NOMO-1 treated with DMSO at 0.1 percent for 48 hours (cell line): ENCODE results near the gene ZNF175.
A peak's percentile ranks its signal among the peaks of the same experiment; 100 is the strongest.

Experiments
- DNase-seq: peaks from one replicate; lab custom pipeline; 2025; ENCODE audit not compliant: unreplicated experiment; lab: John Stamatoyannopoulos, UW

Gene ZNF175

GRCh38 chr19:51549533-51550324, 21.4 kb upstream of the ZNF175 start:
- DNase-seq, result no peak

DNA sequence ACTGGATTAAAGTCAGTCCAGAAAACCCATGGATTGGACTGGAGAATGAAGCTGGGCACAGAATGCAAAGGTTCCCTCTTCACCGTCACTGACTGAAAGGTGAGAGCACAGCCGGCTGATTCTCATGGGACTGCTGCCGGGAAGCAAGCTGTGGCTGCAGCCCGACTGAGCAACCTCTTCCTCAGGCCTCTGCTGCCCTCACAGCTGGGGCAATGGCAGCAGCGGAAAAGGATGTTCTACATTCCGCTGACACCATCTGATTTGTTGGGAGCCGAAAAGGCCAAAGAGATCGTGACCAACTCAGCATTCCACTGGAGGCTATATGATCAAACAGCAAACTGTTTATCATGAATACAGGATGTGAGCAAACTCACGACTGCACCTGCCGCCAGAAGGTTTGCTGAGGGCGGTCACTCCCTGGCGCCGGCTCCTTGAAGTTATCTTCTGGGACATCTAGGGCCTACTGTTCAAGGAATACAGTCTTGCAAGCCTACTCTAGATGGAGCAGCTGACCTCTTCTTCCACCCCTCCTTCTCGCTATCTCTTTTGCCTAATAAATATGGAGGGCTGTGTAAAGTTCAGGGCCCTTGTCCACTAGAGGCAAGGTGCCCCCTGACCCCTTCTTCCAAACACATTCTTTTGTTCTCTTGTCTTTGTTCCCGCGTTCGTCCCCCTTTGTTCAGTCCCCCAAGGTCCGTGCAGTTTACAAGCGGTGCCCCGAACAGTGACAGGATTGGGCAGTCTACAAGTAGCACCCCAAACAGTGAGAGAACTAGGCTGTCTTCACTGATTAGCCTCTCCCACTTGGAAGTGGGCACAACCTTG, 20.0 kb upstream of the ZNF175 start:
- no peak for DNase-seq

DNA sequence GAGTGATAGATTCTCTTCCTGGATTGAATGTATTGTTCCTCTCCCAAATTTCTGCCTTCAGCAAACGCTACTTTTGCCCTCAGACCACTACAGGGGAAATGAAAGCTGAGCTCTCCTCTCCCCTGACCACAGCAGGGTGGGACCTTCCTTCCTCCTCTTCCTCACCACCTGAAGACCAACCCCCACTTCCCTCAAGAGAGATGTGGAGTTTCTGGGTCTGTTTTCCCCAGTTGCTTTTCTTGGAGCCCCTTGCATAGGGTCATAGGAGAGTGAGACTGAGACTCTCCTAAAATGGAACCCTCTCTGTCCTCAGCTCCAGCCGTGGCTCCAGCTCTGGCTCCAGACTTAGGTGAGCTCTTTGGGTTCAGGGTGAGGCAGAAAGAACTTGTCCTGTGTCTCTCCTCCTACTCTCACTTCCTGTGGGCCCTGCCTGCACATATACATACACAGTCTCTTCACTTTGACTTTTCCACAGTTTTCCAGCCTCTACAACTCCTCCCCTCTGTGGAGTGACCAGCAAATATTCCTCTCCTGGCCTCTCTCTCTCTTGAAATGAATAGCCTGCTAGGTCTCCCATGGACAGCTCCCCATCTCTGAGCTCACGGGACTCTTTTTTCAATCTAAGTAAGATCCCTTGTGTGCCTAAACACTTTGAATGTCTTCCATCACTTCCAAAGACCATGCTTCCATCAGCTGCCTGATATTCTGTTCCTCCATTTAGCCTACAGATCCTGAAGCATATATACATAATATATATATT, 19.2 kb upstream of the ZNF175 start:
- DNase-seq, result peak; percentile 28

GRCh38 chr19:51552608-51552995, 18.5 kb upstream of the ZNF175 start:
- no peak for DNase-seq

DNA sequence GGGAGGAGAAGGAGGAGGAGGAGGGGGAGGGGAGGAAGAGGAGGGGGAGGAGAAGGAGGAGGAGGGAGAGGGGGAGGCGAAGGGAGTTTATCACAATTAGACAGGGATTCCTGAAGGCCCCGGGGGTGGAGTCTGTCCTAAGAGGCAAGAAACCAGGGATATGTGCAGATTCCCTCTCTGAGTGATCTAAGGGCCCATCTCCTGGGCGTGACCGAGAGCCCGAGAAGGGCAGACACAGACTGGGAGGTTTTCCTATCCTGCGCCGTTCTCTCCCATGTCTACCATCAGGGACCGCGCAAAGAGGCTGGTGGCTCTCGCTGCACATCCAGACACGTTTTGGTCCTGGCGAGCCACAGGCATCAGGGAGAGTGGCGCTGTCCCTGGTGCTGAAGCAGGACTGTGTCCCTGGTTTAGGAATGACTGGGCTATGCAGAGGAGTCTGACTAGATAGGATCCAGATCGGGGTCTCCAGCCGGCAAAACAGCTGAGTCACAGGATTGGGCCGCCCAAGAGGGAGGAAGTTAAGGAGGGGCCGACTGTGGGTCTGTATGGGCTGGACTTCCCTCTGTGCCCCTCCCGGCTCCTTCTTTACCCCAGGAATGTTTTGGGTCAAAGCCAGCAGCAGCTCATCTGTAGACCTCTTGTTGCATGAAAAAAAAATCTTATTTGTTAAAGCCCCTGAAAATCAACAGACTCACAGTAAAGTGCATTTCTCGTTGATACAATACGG, 17.9 kb upstream of the ZNF175 start:
- peak; percentile 49 for DNase-seq

DNA sequence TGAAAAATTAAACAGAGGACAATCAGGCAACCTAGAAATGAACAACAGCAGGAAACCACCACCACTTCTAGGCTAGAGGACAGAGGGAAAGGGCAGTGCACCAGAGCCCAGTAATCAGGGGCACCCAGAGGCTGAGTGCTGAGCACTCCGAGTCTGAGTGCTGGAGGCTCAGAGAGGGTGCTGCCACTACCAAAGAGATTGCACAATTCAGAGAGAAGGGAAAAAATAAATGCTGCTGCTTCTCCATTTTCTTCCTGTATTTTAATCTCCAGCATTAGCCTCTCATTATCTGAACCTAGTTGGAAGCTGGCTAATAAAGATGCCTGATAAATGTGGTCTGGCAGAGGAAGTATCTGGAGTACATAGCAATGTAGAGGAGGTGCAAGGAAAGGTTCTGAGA, 11.8 kb upstream of the ZNF175 start:
- no peak for DNase-seq

GRCh38 chr19:51560339-51560738, 10.7 kb upstream of the ZNF175 start:
- DNase-seq, result no peak

DNA sequence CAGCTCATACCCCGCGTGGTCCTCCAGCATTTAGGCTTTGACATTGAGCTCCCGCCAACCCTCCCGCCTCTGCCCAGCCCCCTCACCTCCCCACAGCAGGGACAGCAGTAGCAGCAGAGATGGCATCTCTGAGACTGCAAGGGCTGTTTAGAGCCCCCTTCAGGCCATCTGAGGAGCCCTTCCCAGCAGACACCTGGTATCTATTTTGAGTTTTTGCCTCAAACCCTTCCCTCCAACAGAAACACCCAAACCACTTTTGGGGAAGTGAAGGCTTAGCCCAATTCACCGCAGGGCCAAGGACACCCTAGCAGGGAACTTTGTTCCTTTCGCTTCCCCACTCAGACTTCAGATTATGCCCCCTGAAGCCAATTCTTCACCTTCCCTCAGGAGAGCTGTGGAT, 6.3 kb upstream of the ZNF175 start:
- peak; percentile 89 for DNase-seq

DNA sequence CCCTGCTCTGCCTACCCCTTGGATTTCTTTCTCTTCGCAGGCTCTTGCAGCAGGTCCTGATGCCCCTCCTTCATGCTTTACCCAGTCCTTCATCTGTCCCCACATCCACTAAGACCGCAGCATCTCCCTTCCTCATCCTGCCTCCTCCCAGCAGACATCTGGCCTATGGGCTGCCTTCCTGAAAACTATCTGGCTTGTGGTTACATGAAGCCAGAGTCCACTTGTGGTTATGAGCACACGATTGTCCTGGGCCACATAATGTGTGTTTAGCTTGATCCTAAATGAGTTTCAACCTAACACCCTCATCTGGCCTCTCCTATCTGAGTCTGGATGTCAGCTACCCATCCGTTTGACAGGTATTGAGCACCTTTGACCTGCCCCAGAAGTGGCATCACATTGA, 5.5 kb upstream of the ZNF175 start:
- DNase-seq, result peak; percentile 69

GRCh38 chr19:51566489-51567100, 4.5 kb upstream of the ZNF175 start:
- DNase-seq, result no peak

DNA sequence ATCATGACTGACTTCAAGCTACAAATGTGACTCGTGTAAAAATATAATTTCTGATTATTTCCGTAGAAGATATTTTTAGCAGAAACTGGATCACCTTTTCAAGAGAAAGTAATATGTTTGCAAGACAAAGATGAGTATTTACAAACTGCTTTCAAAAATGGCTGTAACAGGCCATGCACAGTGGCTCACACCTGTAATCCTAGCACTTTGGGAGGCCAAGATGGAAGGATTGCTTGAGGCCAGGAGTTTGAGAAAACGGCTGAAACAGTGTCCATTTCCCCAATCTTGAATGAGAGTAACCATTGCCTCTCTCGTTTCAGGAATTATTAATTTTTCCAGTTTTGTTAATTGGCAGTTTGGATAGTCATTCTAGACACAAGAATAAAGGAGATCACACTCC, 3.5 kb upstream of the ZNF175 start:
- no peak for DNase-seq

- DNase-seq, result no peak
These were observed 2.6 kb upstream of the ZNF175 start for GRCh38 chr19:51568456-51568855.

DNA sequence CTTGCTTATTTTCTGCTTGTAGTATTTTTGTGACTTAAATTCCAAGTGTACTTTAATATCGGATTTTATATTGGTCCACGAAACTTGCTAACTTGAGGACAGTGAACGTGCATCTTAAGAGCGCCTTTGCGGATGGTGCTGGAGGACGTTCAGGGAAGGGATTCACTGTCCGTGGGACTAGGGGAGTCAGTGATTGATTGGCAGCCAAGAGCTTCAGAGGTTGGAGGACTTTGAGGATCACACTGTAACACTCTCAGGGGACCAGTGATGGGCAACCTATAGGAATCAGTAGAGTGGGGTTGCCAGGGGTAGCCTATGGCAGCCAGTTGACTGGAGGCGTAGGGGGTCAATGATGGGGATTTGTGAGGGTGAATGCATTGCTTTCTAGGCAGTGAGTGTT, 516 bp downstream of the ZNF175 start:
- no peak for DNase-seq

- peak; percentile 56 for DNase-seq
These were observed 1.3 kb downstream of the ZNF175 start for GRCh38 chr19:51572410-51572809.

- DNase-seq, result no peak
These were observed 1.8 kb downstream of the ZNF175 start for GRCh38 chr19:51572908-51573307.

- no peak for DNase-seq
These were observed 2.2 kb downstream of the ZNF175 start for GRCh38 chr19:51573331-51573730.

GRCh38 chr19:51576850-51577249, 5.8 kb downstream of the ZNF175 start:
- no peak for DNase-seq

GRCh38 chr19:51586103-51586728, 15.1 kb downstream of the ZNF175 start:
- peak; percentile 88 for DNase-seq

DNA sequence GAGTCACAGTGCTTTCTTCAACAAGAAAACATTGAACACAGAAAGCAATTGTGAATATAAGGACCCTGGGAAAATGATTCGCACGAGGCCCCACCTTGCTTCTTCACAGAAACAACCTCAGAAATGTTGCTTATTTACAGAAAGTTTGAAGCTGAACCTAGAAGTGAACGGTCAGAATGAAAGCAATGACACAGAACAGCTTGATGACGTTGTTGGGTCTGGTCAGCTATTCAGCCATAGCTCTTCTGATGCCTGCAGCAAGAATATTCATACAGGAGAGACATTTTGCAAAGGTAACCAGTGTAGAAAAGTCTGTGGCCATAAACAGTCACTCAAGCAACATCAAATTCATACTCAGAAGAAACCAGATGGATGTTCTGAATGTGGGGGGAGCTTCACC, 15.7 kb downstream of the ZNF175 start:
- no peak for DNase-seq
